A549 (cell line): ENCODE measurements around the gene MPP3. TPM values are rescaled to one million over a fixed set of nuclear protein-coding genes. Genes with fewer than 3 reads are reported as not detected.

Source experiments
- ATAC-seq, 2 experiments: fragments of 200-7000 bp in 1 of 2; fragments of >200 bp in 1 of 2; cut with Nextera tagmentation in 1 of 2; cut with Tn5 transposase in 1 of 2; 3 replicates each; pipeline versions ENCODE4 v1.8.0 to v1.9.1; 2018 to 2020; ENCODE audit warnings: mild to moderate bottlenecking in 1 of 2, moderate library complexity in 1 of 2
- CTCF ChIA-PET: fragments of 300-600 bp; sonication (Branson Sonifier 250); formaldehyde crosslinking; extraction: SDS; loops from one replicate; lab custom pipeline; 2021; ENCODE audit warnings: antibody characterized with exemption, inconsistent platforms; lab: Yijun Ruan, JAX
- POLR2A ChIA-PET: fragments of 350-600 bp; formaldehyde crosslinking; extraction: SDS; loops from one replicate; lab custom pipeline; 2021; ENCODE audit warnings: antibody characterized with exemption, inconsistent platforms; lab: Yijun Ruan, JAX
- DNase-seq, 2 experiments: peaks; one replicate each; pipeline versions ENCODE4 v3.0.0 to v3.0.0-alpha.2; 2011 to 2016; ENCODE audit warnings: low read depth in 1 of 2, low spot score in 1 of 2
- FAIRE-seq: peaks from 2 replicates; lab custom pipeline; 2011; peaks lifted over from hg19 to GRCh38; lab: Jason Lieb, UNC
- H3K27ac ChIP-seq, 2 experiments: fragments of >200 bp; sonication (Bioruptor Twin); formaldehyde crosslinking; 3 replicates each; pipeline ENCODE4 v1.5.1; 2016 to 2017
- H3K4me1 ChIP-seq: fragments of >200 bp; sonication (Bioruptor Twin); formaldehyde crosslinking; 3 replicates; pipeline ENCODE4 v1.6.1; 2016
- H3K4me2 ChIP-seq: fragments of >200 bp; sonication (Bioruptor Twin); formaldehyde crosslinking; 3 replicates; pipeline ENCODE4 v1.6.1; 2016
- H3K4me3 ChIP-seq: fragments of >200 bp; sonication (Bioruptor Twin); formaldehyde crosslinking; 3 replicates; pipeline ENCODE4 v1.5.1; 2016
- H3K9me3 ChIP-seq: fragments of >200 bp; sonication (Bioruptor Twin); formaldehyde crosslinking; 3 replicates; pipeline ENCODE4 v1.6.1; 2016
- EHF ChIP-seq: fragments of 250-450 bp; sonication (Bioruptor Pico); IDR thresholded peaks from 2 replicates; pipeline ENCODE4 v1.5.0; 2020; ENCODE audit warnings: mild to moderate bottlenecking
- FOSL2 ChIP-seq, 2 experiments: fragments of 450-650 bp in 1 of 2; fragments of >200 bp in 1 of 2; sonication (Bioruptor Twin) in 1 of 2; formaldehyde crosslinking; IDR thresholded peaks; 2 replicates each; pipeline versions ENCODE4 v1.5.0 to v1.6.1; 2016 to 2020; ENCODE audit warnings: mild to moderate bottlenecking in 1 of 2, moderate library complexity in 1 of 2
- GATA3 ChIP-seq: IDR thresholded peaks from 2 replicates; pipeline ENCODE4 v1.6.1; 2012; ENCODE audit warnings: borderline replicate concordance
- HDAC2 ChIP-seq: fragments of 200-600 bp; sonication (generic); IDR thresholded peaks from 2 replicates; pipeline ENCODE4 v1.6.1; 2016
- HEYL ChIP-seq: fragments of 250-450 bp; sonication (Bioruptor Pico); IDR thresholded peaks from 2 replicates; pipeline ENCODE4 v1.8.0; 2021; ENCODE audit warnings: mild to moderate bottlenecking, moderate library complexity
- JUN ChIP-seq, 2 experiments: fragments of >200 bp; sonication (Bioruptor Twin); formaldehyde crosslinking; IDR thresholded peaks; 2 replicates in 1 of 2; 3 replicates in 1 of 2; pipeline ENCODE4 v1.6.1; 2016 to 2017
- MAZ ChIP-seq: fragments of 150-350 bp; IDR thresholded peaks from 2 replicates; pipeline ENCODE4 v1.6.1; 2014; ENCODE audit warnings: antibody characterized with exemption, low read depth, low read length, borderline replicate concordance
- MYC ChIP-seq: IDR thresholded peaks from 2 replicates; pipeline ENCODE4 v1.6.1; 2012; ENCODE audit warnings: mild to moderate bottlenecking, inconsistent platforms, low read length, improper control_type of control experiment, borderline replicate concordance
- NR3C1 ChIP-seq: fragments of >200 bp; sonication (Bioruptor Twin); formaldehyde crosslinking; IDR thresholded peaks from 3 replicates; pipeline ENCODE4 v1.6.1; 2017
- PHF8 ChIP-seq: fragments of 200-600 bp; sonication (generic); IDR thresholded peaks from 2 replicates; pipeline ENCODE4 v1.6.1; 2016; ENCODE audit warnings: low read depth, mild to moderate bottlenecking, antibody characterized with exemption, moderate library complexity, borderline replicate concordance
- POLR2AphosphoS2 ChIP-seq: conservative IDR thresholded peaks from 2 replicates; pipeline ENCODE4 v1.6.1; 2012; ENCODE audit warnings: low read length, improper control_type of control experiment, inconsistent platforms
- RAD21 ChIP-seq, 2 experiments: fragments of >200 bp in 1 of 2; sonication (Bioruptor Twin) in 1 of 2; formaldehyde crosslinking in 1 of 2; IDR thresholded peaks in 1 of 2; conservative IDR thresholded peaks in 1 of 2; 2 replicates in 1 of 2; 3 replicates in 1 of 2; pipeline ENCODE4 v1.6.1; 2012 to 2018; ENCODE audit warnings: inconsistent platforms in 1 of 2
- RARB ChIP-seq: fragments of 250-450 bp; sonication (Bioruptor Pico); IDR thresholded peaks from 2 replicates; pipeline ENCODE4 v1.8.0; 2021; ENCODE audit warnings: mild to moderate bottlenecking, moderate library complexity
- RCOR1 ChIP-seq: fragments of 150-350 bp; IDR thresholded peaks from 2 replicates; pipeline ENCODE4 v1.6.1; 2014; ENCODE audit warnings: antibody characterized with exemption, low read length, low read depth
- RNF2 ChIP-seq: fragments of 200-600 bp; sonication (generic); IDR thresholded peaks from 2 replicates; pipeline ENCODE4 v1.6.1; 2016; ENCODE audit warnings: low read depth, mild to moderate bottlenecking, antibody characterized with exemption, moderate library complexity, borderline replicate concordance
- SREBF2 ChIP-seq: fragments of 450-650 bp; IDR thresholded peaks from 2 replicates; pipeline ENCODE4 v1.6.1; 2014; ENCODE audit warnings: mild to moderate bottlenecking, moderate library complexity
- TFCP2L1 ChIP-seq: fragments of 250-450 bp; sonication (Bioruptor Pico); IDR thresholded peaks from 2 replicates; pipeline ENCODE4 v1.5.0; 2021; ENCODE audit warnings: mild to moderate bottlenecking
- USF2 ChIP-seq: fragments of 450-650 bp; IDR thresholded peaks from 2 replicates; pipeline ENCODE4 v1.6.1; 2014; ENCODE audit warnings: antibody characterized with exemption
- WGBS: methylation state at CpG from one replicate; pipeline ENCODE4 v1.1.6; 2017; ENCODE audit errors: missing lambda C conversion rate; 5-methylcytosine and 5-hydroxymethylcytosine counted together
- polyA plus RNA-seq, 4 experiments: library from polyadenylated mRNA; depleted of rRNA in 3 of 4; stranded (reverse); fragments of >200 nt; fragmentation: RNase III in 1 of 4; extraction: RNeasy Plus Mini Kit Qiagen cat#74134 plus additional on column Dnase treatment in 1 of 4; gene quantifications; 2 replicates in 3 of 4; 3 replicates in 1 of 4; pipeline ENCODE4 v1.2.3, GENCODE V29; 2011 to 2017
- TF ChIP-seq, protein P1 (sequence below): fragments of >200 bp; sonication (Bioruptor Twin); formaldehyde crosslinking; IDR thresholded peaks from 3 replicates; pipeline ENCODE4 v1.5.1; 2016
- TF ChIP-seq, protein P2 (sequence below): IDR thresholded peaks from 2 replicates; pipeline ENCODE4 v1.6.1; 2012
- TF ChIP-seq, protein P3 (sequence below): IDR thresholded peaks from 2 replicates; pipeline ENCODE4 v1.6.1; 2012; ENCODE audit warnings: low read depth, borderline replicate concordance

Gene MPP3
- polyA plus RNA-seq, 2 of the 4 experiments (the other 2 are of a cell fraction): 15.5 to 21.4 TPM

DNA sequence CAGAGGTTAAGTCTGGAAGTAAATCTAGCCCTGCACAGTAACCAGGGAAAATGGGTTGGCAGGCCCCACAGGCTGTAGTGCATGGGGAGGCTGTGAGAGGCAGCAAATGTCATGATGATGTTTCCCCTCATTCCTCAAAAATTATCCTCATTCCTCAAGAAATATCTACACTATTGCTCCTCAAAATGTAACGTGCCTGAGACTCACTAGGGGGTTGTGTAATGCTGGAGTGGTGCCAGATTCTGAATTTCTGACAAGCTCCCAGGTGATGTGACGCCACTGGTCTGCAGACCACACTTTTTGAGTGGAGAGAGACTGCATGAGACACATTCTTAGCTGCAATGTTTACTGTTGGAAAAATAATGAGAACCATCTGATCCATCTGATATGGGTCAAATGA lies 1.2 kb upstream of the MPP3 start:
- Histone ChIP-seq H3K9me3 (no peaks in the 10 kb centered on the region), H3K4me1 (peaks cover 26% of the 10 kb centered on the region), H3K4me2 (peak overlapping the region; percentile 90), H3K27ac (peak overlapping the region in 1 of 2 experiments; percentile 98; a peak in 3 of 6 replicates), H3K4me3 (no peak overlapping the region)
- FAIRE-seq (no peak), DNase-seq (peak; percentile 26 to 38), ATAC-seq (no peak)
- WGBS: 59% methylated on average over 2 of the region's 2 CpGs
- CTCF ChIA-PET: interaction anchor here (2.1 kb wide), 1 partner anchor 12 kb away, joined by 10 read pairs; no protein-coding TSS in a partner anchor
- TF ChIP-seq, protein P1, sequence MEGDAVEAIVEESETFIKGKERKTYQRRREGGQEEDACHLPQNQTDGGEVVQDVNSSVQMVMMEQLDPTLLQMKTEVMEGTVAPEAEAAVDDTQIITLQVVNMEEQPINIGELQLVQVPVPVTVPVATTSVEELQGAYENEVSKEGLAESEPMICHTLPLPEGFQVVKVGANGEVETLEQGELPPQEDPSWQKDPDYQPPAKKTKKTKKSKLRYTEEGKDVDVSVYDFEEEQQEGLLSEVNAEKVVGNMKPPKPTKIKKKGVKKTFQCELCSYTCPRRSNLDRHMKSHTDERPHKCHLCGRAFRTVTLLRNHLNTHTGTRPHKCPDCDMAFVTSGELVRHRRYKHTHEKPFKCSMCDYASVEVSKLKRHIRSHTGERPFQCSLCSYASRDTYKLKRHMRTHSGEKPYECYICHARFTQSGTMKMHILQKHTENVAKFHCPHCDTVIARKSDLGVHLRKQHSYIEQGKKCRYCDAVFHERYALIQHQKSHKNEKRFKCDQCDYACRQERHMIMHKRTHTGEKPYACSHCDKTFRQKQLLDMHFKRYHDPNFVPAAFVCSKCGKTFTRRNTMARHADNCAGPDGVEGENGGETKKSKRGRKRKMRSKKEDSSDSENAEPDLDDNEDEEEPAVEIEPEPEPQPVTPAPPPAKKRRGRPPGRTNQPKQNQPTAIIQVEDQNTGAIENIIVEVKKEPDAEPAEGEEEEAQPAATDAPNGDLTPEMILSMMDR: no peak
- TF ChIP-seq MAZ (no peak), RCOR1 (no peak), RARB (CRISPR knock-in tag) (no peak), JUN (IDR thresholded peaks at IDR 0.05) (no peak), FOSL2 (IDR thresholded peaks at IDR 0.05) (no peak), FOSL2 (CRISPR knock-in tag; IDR thresholded peaks at IDR 0.05) (no peak), RNF2 (no peak), EHF (no peak), SREBF2 (no peak), TFCP2L1 (CRISPR knock-in tag) (no peak), POLR2AphosphoS2 (no peak), HDAC2 (no peak), HEYL (CRISPR knock-in tag) (no peak), RAD21 (conservative IDR thresholded peaks at IDR 0.05 in 1 of 2, IDR thresholded peaks at IDR 0.05 in 1 of 2) (no peak)
- TF ChIP-seq, protein P2, sequence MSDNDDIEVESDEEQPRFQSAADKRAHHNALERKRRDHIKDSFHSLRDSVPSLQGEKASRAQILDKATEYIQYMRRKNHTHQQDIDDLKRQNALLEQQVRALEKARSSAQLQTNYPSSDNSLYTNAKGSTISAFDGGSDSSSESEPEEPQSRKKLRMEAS: no peak
- POLR2A ChIA-PET: interaction anchor here (1.3 kb wide), 1 partner anchor 55 kb away, joined by 4 read pairs; the partner anchor contains the start of gene DUSP3

- CTCF ChIA-PET: interaction anchor here (0.8 to 5.9 kb wide), 5 partner anchors 9 to 75 kb away, joined by 3 to 31 read pairs (median 4); partner anchors contain the start of genes CD300LG and MPP2
- H3K4me2 ChIP-seq: peak overlapping the region; percentile 90
- POLR2A ChIA-PET: interaction anchor here (0.6 kb wide), 1 partner anchor 54 kb away, joined by 3 read pairs; the partner anchor contains the start of gene DUSP3
- WGBS: 23% methylated on average over 17 of the region's 51 CpGs
- H3K4me1 ChIP-seq: peaks cover 24% of the 10 kb centered on the region
- peak overlapping the region; percentile 80 for H3K4me3 ChIP-seq
- ATAC-seq: peak; percentile 74 to 85
- peak overlapping the region; percentile 91 to 98 for H3K27ac ChIP-seq
- no peaks in the 10 kb centered on the region for H3K9me3 ChIP-seq
- TF ChIP-seq PHF8 (peak; percentile 87; the same call in 1 of the 2 replicates), MYC (peak; percentile 65; the same call in 1 of the 2 replicates), GATA3 (0 out of 2 replicates have a peak, but pooled peaks have one; percentile 15), RAD21 (conservative IDR thresholded peaks at IDR 0.05 in 1 of 2, IDR thresholded peaks at IDR 0.05 in 1 of 2) (0 out of 5 replicates have a peak, but pooled peaks of 1 of the 2 experiments have one; percentile 12), JUN (IDR thresholded peaks at IDR 0.05) (peak; percentile 61 to 69; a peak in 2 of 5 replicates), NR3C1 (no peak), TFCP2L1 (CRISPR knock-in tag) (no peak), USF2 (0 out of 2 replicates have a peak, but pooled peaks have one; percentile 14), FOSL2 (IDR thresholded peaks at IDR 0.05) (no peak), FOSL2 (CRISPR knock-in tag; IDR thresholded peaks at IDR 0.05) (peak; percentile 74)
- TF ChIP-seq, protein P3, sequence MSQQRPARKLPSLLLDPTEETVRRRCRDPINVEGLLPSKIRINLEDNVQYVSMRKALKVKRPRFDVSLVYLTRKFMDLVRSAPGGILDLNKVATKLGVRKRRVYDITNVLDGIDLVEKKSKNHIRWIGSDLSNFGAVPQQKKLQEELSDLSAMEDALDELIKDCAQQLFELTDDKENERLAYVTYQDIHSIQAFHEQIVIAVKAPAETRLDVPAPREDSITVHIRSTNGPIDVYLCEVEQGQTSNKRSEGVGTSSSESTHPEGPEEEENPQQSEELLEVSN: peak; percentile 62; the same call in 1 of the 2 replicates
- TF ChIP-seq, protein P2: peak; percentile 90
- no peak for FAIRE-seq
- DNase-seq: peak; percentile 76 to 92
Observed at GRCh38 chr17:43832168-43832975, 574 bp downstream of the MPP3 start.
